Neural progenitor cell (in vitro differentiated cells): ENCODE data around the gene MUSTN1. TPM values are rescaled to one million over a fixed set of nuclear protein-coding genes. Genes with fewer than 3 reads are reported as not detected.
A peak's percentile ranks its signal among the peaks of the same experiment; 100 is the strongest.

ENCODE experiments used
- DNase-seq: peaks from one replicate; pipeline ENCODE4 v3.0.0-alpha.2; 2016; ENCODE audit warnings: low spot score
- H2AFZ ChIP-seq: fragments of 200-600 bp; sonication (generic); replicated peaks from 2 replicates; pipeline ENCODE4 v1.6.1; 2016; ENCODE audit warnings: antibody characterized with exemption
- H3F3A ChIP-seq: fragments of 200-600 bp; sonication (generic); 2 replicates; pipeline ENCODE4 v1.6.1; 2016; ENCODE audit warnings: antibody characterized with exemption, low read depth
- H3K27ac ChIP-seq: fragments of 200-600 bp; sonication (generic); 2 replicates; pipeline ENCODE4 v1.5.1; 2016; ENCODE audit warnings: mild to moderate bottlenecking
- H3K27me3 ChIP-seq: fragments of 200-600 bp; sonication (generic); 2 replicates; pipeline ENCODE4 v1.6.1; 2016; ENCODE audit warnings: mild to moderate bottlenecking, moderate library complexity
- H3K36me3 ChIP-seq: fragments of 200-600 bp; sonication (generic); 2 replicates; pipeline ENCODE4 v1.5.1; 2016
- H3K4me1 ChIP-seq: fragments of 200-600 bp; sonication (generic); 2 replicates; pipeline ENCODE4 v1.6.1; 2016; ENCODE audit warnings: mixed run types
- H3K4me2 ChIP-seq: fragments of 200-600 bp; sonication (generic); 2 replicates; pipeline ENCODE4 v1.6.1; 2016
- H3K4me3 ChIP-seq: fragments of 200-600 bp; sonication (generic); 2 replicates; pipeline ENCODE4 v1.5.1; 2016
- H3K79me2 ChIP-seq: fragments of 200-600 bp; sonication (generic); 2 replicates; pipeline ENCODE4 v1.6.1; 2016; ENCODE audit warnings: low read depth
- H3K9ac ChIP-seq: fragments of 200-600 bp; sonication (generic); 2 replicates; pipeline ENCODE4 v1.6.1; 2016
- H3K9me3 ChIP-seq: fragments of 200-600 bp; sonication (generic); 2 replicates; pipeline ENCODE4 v1.5.1; 2016; ENCODE audit warnings: low read depth
- H4K20me1 ChIP-seq: fragments of 200-600 bp; sonication (generic); 2 replicates; pipeline ENCODE4 v1.6.1; 2016; ENCODE audit warnings: low read depth
- H3K27ac Mint-ChIP-seq: 3 replicates; pipeline ENCODE4 v1.8.0; 2021; ENCODE audit warnings: mixed read lengths
- H3K27me3 Mint-ChIP-seq: 2 replicates; pipeline ENCODE4 v1.8.0; 2022; ENCODE audit warnings: low read depth, mild to moderate bottlenecking, inconsistent platforms, moderate library complexity, mixed read lengths; ENCODE audit not compliant: insufficient read depth
- H3K36me3 Mint-ChIP-seq: 3 replicates; pipeline ENCODE4 v1.8.0; 2021; ENCODE audit warnings: mixed read lengths
- H3K4me1 Mint-ChIP-seq: 3 replicates; pipeline ENCODE4 v1.8.0; 2021; ENCODE audit warnings: mixed read lengths
- H3K4me3 Mint-ChIP-seq: 3 replicates; pipeline ENCODE4 v1.8.0; 2021; ENCODE audit warnings: mild to moderate bottlenecking, moderate library complexity, mixed read lengths
- H3K9me3 Mint-ChIP-seq: 3 replicates; pipeline ENCODE4 v1.8.0; 2020; ENCODE audit warnings: mixed read lengths
- CTCF ChIP-seq: fragments of 200-600 bp; sonication (generic); IDR thresholded peaks from 2 replicates; pipeline ENCODE4 v1.5.1; 2017; ENCODE audit warnings: antibody characterized with exemption, mild to moderate bottlenecking
- EZH2 ChIP-seq: fragments of 200-600 bp; sonication (generic); IDR thresholded peaks from 2 replicates; pipeline ENCODE4 v1.6.1; 2017; ENCODE audit warnings: antibody characterized with exemption, mild to moderate bottlenecking, moderate library complexity
- EZH2phosphoT487 ChIP-seq: fragments of 200-600 bp; sonication (generic); IDR thresholded peaks from 2 replicates; pipeline ENCODE4 v1.6.1; 2017; ENCODE audit warnings: antibody characterized with exemption
- total RNA-seq: library from RNA; depleted of rRNA; stranded (reverse); fragments of >200 nt; gene quantifications from 2 replicates; pipeline ENCODE4 v1.2.3, GENCODE V29; 2015; ENCODE audit warnings: low replicate concordance

MUSTN1 gene
- total RNA-seq, 1 donor from 2014 or later: 2.0 TPM

- no peak overlapping the region for H3K27ac Mint-ChIP-seq
- Histone ChIP-seq H3K4me2 (no peak overlapping the region), H3K4me3 (no peak overlapping the region), H3K79me2 (no peaks in the 10 kb centered on the region), H3K36me3 (no peaks in the 10 kb centered on the region), H3K9ac (no peak overlapping the region), H3F3A (no peaks in the 10 kb centered on the region), H3K27me3 (no peaks in the 10 kb centered on the region), H3K27ac (no peak overlapping the region), H4K20me1 (peaks cover 3% of the 10 kb centered on the region), H3K4me1 (peaks cover 6% of the 10 kb centered on the region), H3K9me3 (no peaks in the 10 kb centered on the region), H2AFZ (no peak overlapping the region)
- H3K4me1 Mint-ChIP-seq: peaks cover 26% of the 10 kb centered on the region
- H3K9me3 Mint-ChIP-seq: no peaks in the 10 kb centered on the region
- no peak for DNase-seq
- H3K36me3 Mint-ChIP-seq: peaks cover 3% of the 10 kb centered on the region
- H3K4me3 Mint-ChIP-seq: no peak overlapping the region
- no peak for TF ChIP-seq EZH2
- TF ChIP-seq EZH2phosphoT487: no peak
- no peak for TF ChIP-seq CTCF
- H3K27me3 Mint-ChIP-seq: peaks cover 6% of the 10 kb centered on the region
These were observed 12.9 kb upstream of the MUSTN1 start for GRCh38 chr3:52847726-52848125.

- Histone ChIP-seq H3K4me2 (no peak overlapping the region), H3K27ac (no peak overlapping the region), H4K20me1 (peaks cover 3% of the 10 kb centered on the region), H3K9me3 (no peaks in the 10 kb centered on the region), H3K4me1 (peaks cover 6% of the 10 kb centered on the region), H3K79me2 (no peaks in the 10 kb centered on the region), H3F3A (no peaks in the 10 kb centered on the region), H3K4me3 (no peak overlapping the region), H3K36me3 (no peaks in the 10 kb centered on the region), H2AFZ (no peak overlapping the region), H3K9ac (no peak overlapping the region), H3K27me3 (no peaks in the 10 kb centered on the region)
- TF ChIP-seq EZH2 (no peak), CTCF (no peak), EZH2phosphoT487 (no peak)
- H3K4me3 Mint-ChIP-seq: no peak overlapping the region
- no peak for DNase-seq
- peaks cover 26% of the 10 kb centered on the region for H3K4me1 Mint-ChIP-seq
- H3K27ac Mint-ChIP-seq: no peak overlapping the region
- H3K9me3 Mint-ChIP-seq: no peaks in the 10 kb centered on the region
- H3K36me3 Mint-ChIP-seq: peaks cover 3% of the 10 kb centered on the region
- peaks cover 6% of the 10 kb centered on the region for H3K27me3 Mint-ChIP-seq
These were observed 12.4 kb upstream of the MUSTN1 start for GRCh38 chr3:52847241-52847640.

DNA sequence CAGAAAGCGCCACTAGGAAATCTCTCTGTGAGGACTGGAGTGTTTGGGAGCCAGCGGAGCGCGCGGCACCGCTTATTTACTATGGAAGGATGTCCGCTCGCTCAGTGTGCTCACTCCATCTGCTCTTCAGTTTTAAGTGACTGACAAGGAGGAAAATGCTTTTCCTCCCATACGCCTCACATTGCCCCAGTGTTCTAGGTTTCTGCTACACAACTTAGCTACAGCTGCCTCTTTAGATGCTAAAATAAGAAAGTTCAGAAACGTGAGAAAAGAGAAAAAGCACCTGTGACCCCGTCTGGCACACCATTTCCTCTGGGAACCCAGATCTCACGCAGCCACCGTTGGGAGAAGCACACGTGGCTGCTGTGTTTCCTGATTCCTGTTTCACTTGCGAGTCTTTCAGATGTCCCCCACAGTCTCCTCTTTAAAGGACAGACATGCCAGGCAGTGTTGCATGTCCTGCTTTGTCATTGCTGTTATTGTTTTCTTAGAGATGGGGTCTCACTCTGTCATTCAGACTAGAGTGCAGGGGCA lies 11.7 kb upstream of the MUSTN1 start:
- H3K27me3 ChIP-seq: no peaks in the 10 kb centered on the region
- H2AFZ ChIP-seq: no peak overlapping the region
- peaks cover 21% of the 10 kb centered on the region for H3K4me1 Mint-ChIP-seq
- no peak overlapping the region for H3K4me2 ChIP-seq
- H3K36me3 ChIP-seq: no peaks in the 10 kb centered on the region
- peaks cover 3% of the 10 kb centered on the region for H4K20me1 ChIP-seq
- peak overlapping the region; percentile 69 for H3K27ac Mint-ChIP-seq
- H3K4me3 Mint-ChIP-seq: no peak overlapping the region
- H3K36me3 Mint-ChIP-seq: peaks cover 5% of the 10 kb centered on the region
- H3K27ac ChIP-seq: no peak overlapping the region
- no peaks in the 10 kb centered on the region for H3K79me2 ChIP-seq
- no peaks in the 10 kb centered on the region for H3K9me3 Mint-ChIP-seq
- peaks cover 8% of the 10 kb centered on the region for H3K27me3 Mint-ChIP-seq
- H3K9ac ChIP-seq: no peak overlapping the region
- H3F3A ChIP-seq: no peaks in the 10 kb centered on the region
- no peak overlapping the region for H3K4me3 ChIP-seq
- H3K9me3 ChIP-seq: no peaks in the 10 kb centered on the region
- TF ChIP-seq CTCF (no peak), EZH2 (no peak), EZH2phosphoT487 (no peak)
- peaks cover 6% of the 10 kb centered on the region for H3K4me1 ChIP-seq
- DNase-seq: no peak
